Lower leg skin (tissue), 4 donors: ENCODE measurements around the gene CCSER1. TPM values are rescaled to one million over a fixed set of nuclear protein-coding genes. Genes with fewer than 3 reads are reported as not detected.
"Not testable (repeated sequence)": the region's sequence is repeated elsewhere in the genome, so short reads cannot be mapped to it uniquely, and the experiment has no call there.

Source experiments
- DNase-seq, 2 donors: peaks; one replicate each; pipeline ENCODE4 v3.0.0-alpha.2; 2019; ENCODE audit warnings: low spot score in 2 of 2
- H3K4me3 ChIP-seq: fragments of 200-600 bp; sonication (generic); 2 replicates; pipeline ENCODE4 v1.5.1; 2017; ENCODE audit warnings: mild to moderate bottlenecking, low read depth; ENCODE audit not compliant: poor library complexity, severe bottlenecking
- CTCF ChIP-seq, 3 donors: fragments of 450-650 bp; IDR thresholded peaks; one replicate each; pipeline ENCODE4 v1.5.1; 2016; ENCODE audit warnings: antibody characterized with exemption in 3 of 3, mild to moderate bottlenecking in 3 of 3, moderate library complexity in 2 of 3
- POLR2A ChIP-seq, 2 donors: fragments of 450-650 bp; IDR thresholded peaks; one replicate each; pipeline ENCODE4 v1.6.1; 2016 to 2017; ENCODE audit warnings: antibody characterized with exemption in 2 of 2, mild to moderate bottlenecking in 1 of 2, moderate library complexity in 1 of 2
- WGBS, 2 donors: methylation state at CpG; one replicate each; pipeline ENCODE4 v1.1.5; 2018; 5-methylcytosine and 5-hydroxymethylcytosine counted together
- intact Hi-C: fragments of 100-400 bp; cut with DNase I; formaldehyde crosslinking; loops from one replicate; pipeline ENCODE4 v1.15.0; 2023; ENCODE audit warnings: low total_unique reads
- total RNA-seq, 4 donors: library from RNA; depleted of rRNA; stranded (reverse); fragments of >200 nt; gene quantifications; one replicate each; pipeline ENCODE4 v1.1.0, GENCODE V29; 2016

The CCSER1 gene
- total RNA-seq, 4 donors from 2014 or later = 6.5 to 12.1 (median 9.9) TPM

DNA sequence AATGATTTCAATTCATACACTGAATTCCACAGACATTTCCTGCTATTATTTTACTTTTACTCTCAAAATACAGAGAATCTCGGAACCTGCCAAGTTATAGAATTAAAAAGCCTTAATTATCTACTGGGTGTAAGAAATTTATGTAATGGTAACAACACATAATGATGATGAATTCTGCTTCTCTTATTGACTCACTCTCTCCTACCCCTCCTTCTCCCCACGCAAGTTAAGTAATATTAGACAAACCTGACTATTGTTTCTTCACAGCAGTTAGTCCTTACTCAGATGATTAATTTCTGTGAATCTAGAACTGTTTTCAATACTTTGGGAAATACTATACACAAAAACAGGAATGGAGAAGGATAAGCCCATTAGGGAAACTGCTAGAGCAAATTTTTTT, 762.0 kb downstream of the CCSER1 start:
- DNase-seq = no peak
- intact Hi-C loops = no loop called here
- 76 to 79% methylated on average over 2 of the region's 2 CpGs for WGBS, 2 donors
- no peak for TF ChIP-seq POLR2A (IDR thresholded peaks at IDR 0.05)
- TF ChIP-seq CTCF (IDR thresholded peaks at IDR 0.05) = no peak
- H3K4me3 ChIP-seq = no peak overlapping the region

DNA sequence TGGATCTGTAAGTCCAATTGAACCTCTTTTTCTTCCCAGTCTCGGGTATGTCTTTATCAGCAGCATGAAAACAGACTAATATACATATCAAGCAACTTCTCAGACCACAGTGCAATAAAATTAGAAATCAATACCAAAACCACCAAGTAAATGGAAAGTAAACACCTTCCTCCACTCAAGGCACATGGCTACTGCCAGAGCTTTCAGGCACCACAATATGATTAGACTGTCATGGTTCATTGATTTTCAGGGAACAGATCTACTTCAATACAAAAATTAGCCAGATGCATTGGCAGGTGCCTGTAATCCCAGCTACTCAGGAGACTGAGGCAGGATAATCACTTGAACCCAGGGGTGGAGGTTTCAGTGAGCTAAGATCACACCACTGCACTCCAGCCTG, 776.2 kb downstream of the CCSER1 start:
- H3K4me3 ChIP-seq, DNase-seq, intact Hi-C loops: not testable (repeated sequence)
- 81 to 89% methylated on average over 1 of the region's 1 CpG for WGBS, 2 donors

- H3K4me3 ChIP-seq = no peak overlapping the region
- TF ChIP-seq CTCF (IDR thresholded peaks at IDR 0.05) (no peak), POLR2A (IDR thresholded peaks at IDR 0.05) (no peak)
- 11 to 23% methylated on average over 1 of the region's 1 CpG for WGBS, 2 donors
- intact Hi-C loops = no loop called here
- DNase-seq = no peak
Observed at GRCh38 chr4:90904021-90904420, 776.8 kb downstream of the CCSER1 start.

DNA sequence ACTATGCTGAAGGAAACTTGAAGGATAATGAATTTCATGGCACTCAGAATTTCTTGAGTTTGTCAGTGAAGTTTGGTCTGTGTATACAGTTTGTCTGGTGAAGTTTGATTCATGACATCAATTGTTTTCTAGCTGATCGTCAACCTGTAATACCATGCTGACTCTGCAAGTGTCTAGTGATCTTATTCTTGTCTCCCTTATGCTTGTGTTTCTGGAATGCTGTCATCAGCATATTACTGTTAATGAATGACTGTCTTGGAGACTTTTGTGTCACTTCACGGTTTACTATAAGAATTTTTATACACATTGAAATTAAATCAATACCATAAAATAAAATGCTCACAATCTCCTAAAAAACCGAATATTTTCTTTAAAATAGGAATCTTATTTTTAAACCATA, 779.0 kb downstream of the CCSER1 start:
- 66% methylated on average over 3 of the region's 3 CpGs for WGBS, 2 donors
- DNase-seq = no peak
- intact Hi-C loops = no loop called here
- no peak for TF ChIP-seq POLR2A (IDR thresholded peaks at IDR 0.05)
- TF ChIP-seq CTCF (IDR thresholded peaks at IDR 0.05) = no peak
- no peak overlapping the region for H3K4me3 ChIP-seq

GRCh38 chr4:90911724-90912434, 784.7 kb downstream of the CCSER1 start:
- DNase-seq, H3K4me3 ChIP-seq, intact Hi-C loops: not testable (repeated sequence)
- 88 to 97% methylated on average over 16 to 17 of the region's 17 CpGs for WGBS, 2 donors

GRCh38 chr4:90922174-90922573, 795.0 kb downstream of the CCSER1 start:
- intact Hi-C loops = no loop called here
- DNase-seq = no peak
- no peak overlapping the region for H3K4me3 ChIP-seq
- TF ChIP-seq CTCF (IDR thresholded peaks at IDR 0.05) (no peak), POLR2A (IDR thresholded peaks at IDR 0.05) (no peak)
- 80 to 87% methylated on average over 2 of the region's 2 CpGs for WGBS, 2 donors

- DNase-seq = no peak
- intact Hi-C loops = no loop called here
- TF ChIP-seq POLR2A (IDR thresholded peaks at IDR 0.05) (no peak), CTCF (IDR thresholded peaks at IDR 0.05) (no peak)
- H3K4me3 ChIP-seq = no peak overlapping the region
Observed at GRCh38 chr4:90926957-90927356, 799.8 kb downstream of the CCSER1 start.
